Hepatocyte (in vitro differentiated cells): ENCODE results near the gene HS3ST4. TPM values are rescaled to one million over a fixed set of nuclear protein-coding genes. Genes with fewer than 3 reads are reported as not detected.
A peak's percentile ranks its signal among the peaks of the same experiment; 100 is the strongest.

Experiments
- DNase-seq: peaks from one replicate; pipeline ENCODE4 v3.0.0-alpha.2; 2016; ENCODE audit warnings: low spot score
- H2AFZ ChIP-seq: fragments of 200-600 bp; sonication (generic); 2 replicates; pipeline ENCODE4 v1.6.0; 2016; ENCODE audit warnings: antibody characterized with exemption, mild to moderate bottlenecking
- H3K27ac ChIP-seq: fragments of 200-600 bp; sonication (generic); 2 replicates; pipeline ENCODE4 v1.5.1; 2016; ENCODE audit warnings: mild to moderate bottlenecking
- H3K27me3 ChIP-seq: fragments of 200-600 bp; sonication (generic); 2 replicates; pipeline ENCODE4 v1.6.1; 2016
- H3K36me3 ChIP-seq: fragments of 200-600 bp; sonication (generic); replicated peaks from 2 replicates; pipeline ENCODE4 v1.5.1; 2016; ENCODE audit warnings: low read depth; ENCODE audit not compliant: insufficient read depth
- H3K4me1 ChIP-seq: fragments of 200-600 bp; sonication (generic); 2 replicates; pipeline ENCODE4 v1.5.1; 2016; ENCODE audit warnings: mild to moderate bottlenecking, moderate library complexity; ENCODE audit not compliant: insufficient read depth
- H3K4me2 ChIP-seq: fragments of 200-600 bp; sonication (generic); 2 replicates; pipeline ENCODE4 v1.6.0; 2016
- H3K4me3 ChIP-seq: fragments of 200-600 bp; sonication (generic); 2 replicates; pipeline ENCODE4 v1.5.1; 2016; ENCODE audit warnings: mild to moderate bottlenecking
- H3K79me2 ChIP-seq: fragments of 200-600 bp; sonication (generic); 2 replicates; pipeline ENCODE4 v1.6.0; 2017; ENCODE audit warnings: mild to moderate bottlenecking
- H3K9me2 ChIP-seq: fragments of 200-600 bp; sonication (generic); replicated peaks from 2 replicates; pipeline ENCODE4 v1.6.0; 2017; ENCODE audit warnings: mild to moderate bottlenecking; ENCODE audit not compliant: insufficient read depth
- H3K9me3 ChIP-seq: fragments of 200-600 bp; sonication (generic); 2 replicates; pipeline ENCODE4 v1.5.1; 2016; ENCODE audit warnings: low read depth, mild to moderate bottlenecking
- H4K20me1 ChIP-seq: fragments of 200-600 bp; sonication (generic); 2 replicates; pipeline ENCODE4 v1.6.0; 2016; ENCODE audit warnings: mild to moderate bottlenecking; ENCODE audit not compliant: insufficient read depth, poor library complexity, severe bottlenecking
- CTCF ChIP-seq: fragments of 200-600 bp; sonication (generic); IDR thresholded peaks from 2 replicates; pipeline ENCODE4 v1.5.1; 2016; ENCODE audit warnings: antibody characterized with exemption, mild to moderate bottlenecking; ENCODE audit not compliant: poor library complexity
- EZH2 ChIP-seq: fragments of 200-600 bp; sonication (generic); IDR thresholded peaks from 2 replicates; pipeline ENCODE4 v1.6.1; 2016; ENCODE audit warnings: antibody characterized with exemption, mild to moderate bottlenecking, borderline replicate concordance
- EZH2phosphoT487 ChIP-seq: fragments of 200-600 bp; sonication (generic); IDR thresholded peaks from one replicate; pipeline ENCODE4 v1.6.1; 2018; ENCODE audit warnings: antibody characterized with exemption, mild to moderate bottlenecking, low read depth, moderate library complexity; ENCODE audit not compliant: unreplicated experiment, severe bottlenecking
- WGBS: methylation state at CpG from one replicate; pipeline ENCODE4 v1.1.6; 2016; ENCODE audit warnings: low lambda C conversion rate; ENCODE audit errors: missing lambda C conversion rate; 5-methylcytosine and 5-hydroxymethylcytosine counted together
- polyA plus RNA-seq: library from polyadenylated mRNA; unstranded; fragments of >200 nt; fragmentation: Nextera tagmentation; extraction: Ambion mirVana; gene quantifications from 2 replicates; pipeline ENCODE4 v1.2.1, GENCODE V29; 2016
- total RNA-seq: library from RNA; depleted of rRNA; stranded (reverse); fragments of >200 nt; gene quantifications from 2 replicates; pipeline ENCODE4 v1.2.3, GENCODE V29; 2014

HS3ST4 gene
- total and polyA plus RNA-seq, 2 experiments from 2014 or later = 2.0 to 3.1 TPM

GRCh38 chr16:25690552-25691143 is 1.1 kb upstream of the HS3ST4 start:
- Histone ChIP-seq H3K9me3 (no peaks in the 10 kb centered on the region), H3K79me2 (no peaks in the 10 kb centered on the region), H3K36me3 (no peaks in the 10 kb centered on the region), H4K20me1 (no peaks in the 10 kb centered on the region), H2AFZ (no peak overlapping the region), H3K27me3 (peaks cover 59% of the 10 kb centered on the region), H3K4me1 (peaks cover 17% of the 10 kb centered on the region), H3K4me3 (no peak overlapping the region), H3K27ac (no peak overlapping the region), H3K9me2 (no peaks in the 10 kb centered on the region), H3K4me2 (peak overlapping the region; percentile 98)
- no peak for DNase-seq
- TF ChIP-seq EZH2phosphoT487 (no peak), CTCF (peak; percentile 10), EZH2 (no peak)
- WGBS = 31% methylated on average over 6 of the region's 6 CpGs

- DNase-seq = peak; percentile 57
- peak overlapping the region; percentile 86 for H3K4me2 ChIP-seq
- TF ChIP-seq CTCF = no peak
- TF ChIP-seq EZH2phosphoT487 = no peak
- TF ChIP-seq EZH2 = no peak
Measured at GRCh38 chr16:25692351-25692741, 587 bp downstream of the HS3ST4 start.

GRCh38 chr16:25692742-25693508 is 1.2 kb downstream of the HS3ST4 start:
- H3K9me2 ChIP-seq = no peaks in the 10 kb centered on the region
- H3K27ac ChIP-seq = no peak overlapping the region
- H3K4me2 ChIP-seq = peak overlapping the region; percentile 86
- DNase-seq = peak; percentile 41
- H3K9me3 ChIP-seq = no peaks in the 10 kb centered on the region
- H3K4me1 ChIP-seq = peaks cover 17% of the 10 kb centered on the region
- peak; percentile 18 for TF ChIP-seq EZH2
- TF ChIP-seq EZH2phosphoT487 = no peak
- peaks cover 69% of the 10 kb centered on the region for H3K27me3 ChIP-seq
- peak overlapping the region; percentile 49 for H2AFZ ChIP-seq
- H3K4me3 ChIP-seq = peak overlapping the region; percentile 29
- no peaks in the 10 kb centered on the region for H3K79me2 ChIP-seq
- no peaks in the 10 kb centered on the region for H3K36me3 ChIP-seq
- 1% methylated on average over 42 of the region's 70 CpGs for WGBS
- H4K20me1 ChIP-seq = no peaks in the 10 kb centered on the region

More at GRCh38 chr16:25692351-25692741, 587 bp downstream of the HS3ST4 start:
- Histone ChIP-seq H2AFZ (no peak overlapping the region), H3K9me2 (no peaks in the 10 kb centered on the region), H4K20me1 (no peaks in the 10 kb centered on the region), H3K9me3 (no peaks in the 10 kb centered on the region), H3K79me2 (no peaks in the 10 kb centered on the region), H3K27ac (no peak overlapping the region), H3K36me3 (no peaks in the 10 kb centered on the region), H3K4me1 (peaks cover 17% of the 10 kb centered on the region), H3K4me3 (peak overlapping the region; percentile 29), H3K27me3 (peaks cover 69% of the 10 kb centered on the region)
- 4% methylated on average over 19 of the region's 56 CpGs for WGBS

- no peaks in the 10 kb centered on the region for H3K79me2 ChIP-seq
Measured at GRCh38 chr16:25693631-25694030, 1.9 kb downstream of the HS3ST4 start.

More at GRCh38 chr16:25693631-25694030, 1.9 kb downstream of the HS3ST4 start:
- Histone ChIP-seq H3K4me2 (peak overlapping the region; percentile 86), H2AFZ (peak overlapping the region; percentile 49), H4K20me1 (no peaks in the 10 kb centered on the region), H3K4me1 (peaks cover 17% of the 10 kb centered on the region), H3K4me3 (no peak overlapping the region), H3K9me3 (no peaks in the 10 kb centered on the region), H3K9me2 (no peaks in the 10 kb centered on the region), H3K36me3 (no peaks in the 10 kb centered on the region), H3K27ac (no peak overlapping the region), H3K27me3 (peaks cover 67% of the 10 kb centered on the region)
- no peak for DNase-seq
- TF ChIP-seq CTCF (no peak), EZH2 (no peak), EZH2phosphoT487 (no peak)
- WGBS = 15% methylated on average over 9 of the region's 9 CpGs
